Stimulated activated CD4-positive, alpha-beta T cell treated with anti-CD3 and anti-CD28 coated beads, Interleukin-2, amount 100 ng/mL, for 24 hours (primary cell): ENCODE data around the gene RPL10L.

Experiments used
- DNase-seq, 2 donors: peaks; one replicate each; pipeline ENCODE4 v3.0.0-alpha.2; 2020

RPL10L gene

DNA sequence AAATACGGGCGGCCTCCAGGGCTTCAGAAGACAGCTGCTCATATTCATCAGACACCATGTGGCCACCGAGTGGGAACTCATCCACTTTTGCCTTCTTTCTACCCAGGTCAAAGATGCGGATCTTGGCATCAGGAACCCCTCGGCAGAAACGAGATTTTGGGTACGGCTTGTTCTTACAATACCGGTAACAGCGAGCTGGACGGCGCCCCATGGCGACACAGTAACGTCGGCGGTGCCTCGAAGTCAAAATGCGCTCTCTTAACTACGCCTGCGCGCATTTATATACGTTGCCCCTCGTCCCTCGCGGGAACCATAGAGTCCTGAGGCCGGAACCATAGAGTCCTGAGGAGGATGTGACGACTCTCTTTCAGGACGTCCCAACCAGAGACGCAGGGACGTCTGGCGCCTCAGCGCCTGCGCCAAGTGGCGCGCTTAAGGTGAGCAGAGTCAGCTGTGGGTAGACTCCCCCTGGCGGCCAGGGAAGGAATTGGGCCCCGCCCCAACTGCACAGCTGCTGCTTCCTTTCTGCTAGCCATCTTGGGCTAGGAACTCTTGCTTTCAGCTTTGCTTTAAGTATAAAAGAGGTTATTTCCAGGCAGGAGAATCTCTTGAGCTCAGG is at the start of gene RPL10L:
Gene RPL10L (minus strand): TSS at position 256 of the 619 bp plus-strand sequence. CDS start 45 bp downstream, at position 211.
- DNase-seq: no peak

- no peak for DNase-seq
Measured at GRCh38 chr14:46691819-46692218, 40.2 kb upstream of the RPL10L start.

GRCh38 chr14:46686652-46687051 is 35.1 kb upstream of the RPL10L start:
- DNase-seq: no peak

GRCh38 chr14:46672128-46672527 is 20.5 kb upstream of the RPL10L start:
- no peak for DNase-seq

DNA sequence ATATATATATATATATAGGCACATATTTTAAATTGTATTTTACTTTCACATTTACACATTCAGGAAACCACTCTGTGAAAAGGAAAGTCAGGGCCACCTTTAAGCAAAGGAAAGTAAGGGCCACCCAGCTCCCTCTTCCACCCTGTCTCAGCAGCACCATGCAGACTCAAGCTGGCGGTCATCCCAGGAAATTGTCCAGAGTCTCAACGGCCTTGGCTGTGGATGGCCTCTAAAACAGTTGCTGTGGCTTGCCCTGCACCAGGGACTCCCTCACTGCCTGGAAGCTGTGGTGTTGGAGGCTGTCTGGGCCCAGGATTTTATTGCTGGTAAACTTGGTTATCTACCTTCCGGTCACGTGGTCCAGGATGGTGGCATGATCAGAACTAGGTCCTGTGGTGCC is 11.8 kb upstream of the RPL10L start:
- no peak for DNase-seq

DNA sequence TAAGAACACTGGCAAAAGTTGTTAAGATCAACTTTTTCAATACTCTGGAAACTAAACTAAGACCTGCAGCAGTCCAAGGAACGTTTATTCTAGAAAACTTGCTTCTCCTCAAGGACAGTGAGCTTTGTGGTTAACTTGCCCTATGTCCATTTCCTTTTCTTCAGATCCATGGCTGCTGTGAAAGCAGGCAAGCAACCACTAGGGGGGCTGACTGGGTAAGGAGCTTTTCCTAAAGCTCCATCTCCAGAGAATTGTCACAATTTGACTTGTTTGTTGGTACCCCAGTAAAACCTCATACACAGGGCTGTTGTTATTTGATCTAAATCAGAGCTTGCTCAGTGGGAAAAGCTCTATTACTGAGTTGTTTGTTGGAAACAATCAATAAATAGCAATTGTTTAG is 10.1 kb upstream of the RPL10L start:
- DNase-seq: no peak

DNA sequence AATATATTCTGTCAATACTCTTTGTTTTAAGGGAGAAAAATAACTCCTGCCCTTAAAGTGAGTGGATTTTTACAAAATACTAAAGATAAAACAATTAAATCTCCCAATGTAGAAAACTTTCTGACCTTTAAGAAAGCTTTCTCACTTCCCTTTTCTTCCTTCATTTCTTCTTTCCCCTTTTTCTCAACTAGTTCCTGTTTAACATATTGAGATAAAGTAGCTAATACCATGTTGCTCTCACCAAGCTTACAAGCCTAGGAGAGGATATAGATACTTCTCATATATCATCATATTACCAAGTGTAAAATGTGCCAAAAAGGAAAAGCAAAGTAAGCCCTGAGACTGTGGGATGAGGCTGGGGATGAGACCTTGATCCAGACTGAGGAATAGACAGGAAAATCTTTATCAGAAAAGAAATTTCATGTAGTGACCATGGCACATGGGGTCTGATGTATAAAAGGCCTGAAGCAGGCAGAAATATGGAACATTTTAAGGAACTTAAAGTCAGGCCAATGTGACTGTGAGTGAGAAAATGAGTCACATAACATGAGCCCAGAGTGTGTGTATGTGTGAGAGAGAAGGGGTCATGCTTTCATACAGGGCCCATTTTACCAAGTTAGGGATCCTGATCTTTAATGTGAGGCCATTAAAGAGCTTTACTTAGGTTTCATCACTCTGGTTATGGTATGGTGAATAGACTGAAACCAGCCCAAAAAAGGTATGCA is 1.6 kb upstream of the RPL10L start:
- DNase-seq: no peak

DNA sequence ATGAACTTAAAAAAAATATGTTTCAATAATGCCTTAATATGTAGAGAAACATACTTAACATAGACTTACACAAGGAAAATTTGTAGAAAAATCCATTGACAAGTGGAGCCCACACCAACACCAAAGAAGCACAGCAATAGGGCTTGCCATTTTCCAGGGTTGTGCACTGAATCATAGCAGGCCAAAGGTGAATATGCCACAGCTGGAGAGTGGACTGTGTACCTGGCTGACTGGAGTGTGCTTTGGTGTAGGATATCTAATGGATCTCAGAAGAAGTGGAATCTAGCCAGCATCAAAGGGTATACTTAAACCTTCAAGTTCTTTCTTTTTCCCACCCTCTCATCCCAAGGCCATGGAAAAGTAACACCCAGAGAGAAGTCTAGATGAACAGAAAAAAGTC is 4.8 kb downstream of the RPL10L start:
- no peak for DNase-seq

DNA sequence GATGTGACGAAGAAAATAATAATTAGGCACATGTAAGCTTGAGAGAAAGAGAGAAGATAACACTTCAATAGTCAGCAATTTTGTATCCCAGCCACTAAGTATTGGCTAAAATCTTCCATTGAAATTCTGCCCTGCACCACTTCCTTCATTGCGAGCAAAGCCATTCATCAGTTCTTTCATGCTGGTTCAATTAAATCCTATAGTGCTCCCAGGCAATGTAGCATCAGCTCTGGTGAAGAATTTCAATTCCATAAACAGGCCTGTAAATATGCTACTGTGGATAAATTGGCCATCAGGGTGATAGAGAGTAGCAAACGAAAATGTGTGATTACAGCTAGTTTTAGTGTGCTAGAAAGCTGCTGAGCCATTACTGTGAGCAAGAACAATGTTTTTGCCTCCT is 24.7 kb downstream of the RPL10L start:
- DNase-seq: no peak
